ENCODE results near the gene BNIP2.

Gene BNIP2, protein sequence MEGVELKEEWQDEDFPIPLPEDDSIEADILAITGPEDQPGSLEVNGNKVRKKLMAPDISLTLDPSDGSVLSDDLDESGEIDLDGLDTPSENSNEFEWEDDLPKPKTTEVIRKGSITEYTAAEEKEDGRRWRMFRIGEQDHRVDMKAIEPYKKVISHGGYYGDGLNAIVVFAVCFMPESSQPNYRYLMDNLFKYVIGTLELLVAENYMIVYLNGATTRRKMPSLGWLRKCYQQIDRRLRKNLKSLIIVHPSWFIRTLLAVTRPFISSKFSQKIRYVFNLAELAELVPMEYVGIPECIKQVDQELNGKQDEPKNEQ

GRCh38 chr15:59688782-59689625 is at the start of gene BNIP2:
BNIP2 (minus strand) TSS chr15:59689320; CDS start chr15:59682457, 6,863 bp downstream.
- peak; percentile 93 for DNase-seq (ENCODE audit: extremely low spot score)
- POLR2A ChIA-PET = interaction anchor here (0.6 to 0.8 kb wide), 5 partner anchors 12 to 277 kb away, joined by 3 to 6 read pairs (median 3); partner anchors contain the start of gene GTF2A2
- TF ChIP-seq, protein P1, sequence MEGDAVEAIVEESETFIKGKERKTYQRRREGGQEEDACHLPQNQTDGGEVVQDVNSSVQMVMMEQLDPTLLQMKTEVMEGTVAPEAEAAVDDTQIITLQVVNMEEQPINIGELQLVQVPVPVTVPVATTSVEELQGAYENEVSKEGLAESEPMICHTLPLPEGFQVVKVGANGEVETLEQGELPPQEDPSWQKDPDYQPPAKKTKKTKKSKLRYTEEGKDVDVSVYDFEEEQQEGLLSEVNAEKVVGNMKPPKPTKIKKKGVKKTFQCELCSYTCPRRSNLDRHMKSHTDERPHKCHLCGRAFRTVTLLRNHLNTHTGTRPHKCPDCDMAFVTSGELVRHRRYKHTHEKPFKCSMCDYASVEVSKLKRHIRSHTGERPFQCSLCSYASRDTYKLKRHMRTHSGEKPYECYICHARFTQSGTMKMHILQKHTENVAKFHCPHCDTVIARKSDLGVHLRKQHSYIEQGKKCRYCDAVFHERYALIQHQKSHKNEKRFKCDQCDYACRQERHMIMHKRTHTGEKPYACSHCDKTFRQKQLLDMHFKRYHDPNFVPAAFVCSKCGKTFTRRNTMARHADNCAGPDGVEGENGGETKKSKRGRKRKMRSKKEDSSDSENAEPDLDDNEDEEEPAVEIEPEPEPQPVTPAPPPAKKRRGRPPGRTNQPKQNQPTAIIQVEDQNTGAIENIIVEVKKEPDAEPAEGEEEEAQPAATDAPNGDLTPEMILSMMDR (IDR thresholded peaks at IDR 0.05; ENCODE audit: control extremely low read depth, extremely low read depth, low read depth, missing control alignments) = no peak
- CTCF ChIA-PET = interaction anchor here (0.9 to 4.5 kb wide), 6 partner anchors 32 to 1228 kb away, joined by 3 to 34 read pairs (median 3); partner anchors contain the start of gene GTF2A2

DNA sequence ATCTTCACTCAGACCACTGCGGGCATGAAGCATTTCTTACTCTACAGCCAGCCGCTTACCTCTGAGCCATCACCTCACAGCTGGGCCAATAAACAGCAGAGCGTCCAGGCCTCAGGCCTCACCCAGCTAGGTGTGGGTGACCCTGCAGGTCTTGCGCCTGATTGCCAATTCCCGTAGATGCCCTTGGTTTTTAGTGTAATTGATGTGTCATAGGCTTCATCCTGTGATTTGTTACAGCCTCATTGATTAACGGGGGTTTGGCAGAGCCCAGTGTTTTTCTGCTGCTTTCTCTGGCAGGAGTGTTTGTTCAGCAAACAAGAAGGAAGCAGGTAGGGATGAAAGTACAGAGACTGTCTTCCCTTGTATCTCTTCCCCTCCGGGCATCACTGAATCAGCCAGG is 49.6 kb upstream of the BNIP2 start:
- CTCF ChIA-PET = interaction anchor here (1.6 kb wide), 1 partner anchor 14 kb away, joined by 3 read pairs; no protein-coding TSS in a partner anchor
- POLR2A ChIA-PET = no interaction called here
- no peak for DNase-seq (ENCODE audit: extremely low spot score)
- TF ChIP-seq, protein P1 (IDR thresholded peaks at IDR 0.05; ENCODE audit: control extremely low read depth, extremely low read depth, low read depth, missing control alignments) = no peak

DNA sequence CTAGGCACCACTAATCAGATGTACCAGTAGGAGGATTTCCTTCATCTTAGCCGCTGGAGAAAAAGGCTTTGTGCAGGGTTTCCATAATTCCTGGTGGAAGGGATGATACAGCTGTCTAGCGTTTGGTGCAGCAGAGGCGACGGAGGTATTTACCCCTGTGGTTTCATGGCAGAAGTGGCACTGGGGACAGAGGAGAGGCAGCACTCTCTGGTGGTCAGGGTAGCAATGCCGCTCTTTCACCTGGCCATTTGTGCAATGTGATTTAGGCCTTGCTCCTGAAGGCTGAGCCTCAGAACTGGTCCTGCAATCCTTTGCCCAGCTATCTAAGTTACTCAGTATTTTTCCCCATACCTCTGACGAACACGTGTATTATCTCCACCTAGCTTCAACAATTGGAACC is 47.1 kb upstream of the BNIP2 start:
- DNase-seq (ENCODE audit: extremely low spot score) = no peak
- ChIA-PET CTCF (no interaction called here), POLR2A (no interaction called here)
- TF ChIP-seq, protein P1 (IDR thresholded peaks at IDR 0.05; ENCODE audit: control extremely low read depth, extremely low read depth, low read depth, missing control alignments) = no peak

GRCh38 chr15:59725151-59725486 is 36.0 kb upstream of the BNIP2 start:
- POLR2A ChIA-PET = no interaction called here

DNA sequence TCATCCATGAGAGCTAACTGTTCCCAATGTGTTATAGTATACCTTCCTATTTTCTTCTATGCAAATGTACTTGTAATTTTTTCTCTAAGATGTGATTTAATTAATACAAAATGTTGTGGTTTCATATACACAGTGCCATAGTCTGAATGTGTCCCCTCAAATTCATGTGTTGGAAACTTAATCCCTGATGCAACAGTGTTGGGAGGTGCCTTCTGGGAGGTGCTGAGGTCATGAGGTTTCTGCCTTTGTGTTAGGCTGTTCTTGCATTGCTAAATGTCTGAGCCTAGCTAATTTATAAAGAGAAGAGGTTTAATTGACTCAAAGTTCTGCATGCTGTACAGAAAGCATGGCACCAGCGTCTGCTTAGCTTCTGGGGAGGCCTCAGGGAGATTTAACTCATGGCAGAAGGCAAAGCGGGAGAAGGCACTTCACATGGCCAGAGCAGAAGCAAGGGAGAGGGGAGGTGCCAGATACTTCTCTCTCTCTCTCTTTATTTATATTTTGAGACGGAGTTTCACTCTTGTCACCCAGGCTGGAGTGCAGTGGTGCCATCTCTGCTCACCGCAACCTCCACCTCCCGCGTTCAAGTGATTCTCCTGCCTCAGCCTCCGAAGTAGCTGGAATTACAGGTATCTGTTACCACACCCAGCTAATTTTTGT is 34.7 kb upstream of the BNIP2 start:
- TF ChIP-seq, protein P1 (IDR thresholded peaks at IDR 0.05; ENCODE audit: control extremely low read depth, extremely low read depth, low read depth, missing control alignments) = no peak
- ChIA-PET CTCF (interaction anchor here (1.2 to 3.9 kb wide), 12 partner anchors 8 to 607 kb away, joined by 3 to 64 read pairs (median 6); no protein-coding TSS in a partner anchor), POLR2A (no interaction called here)
- no peak for DNase-seq (ENCODE audit: extremely low spot score)

More at GRCh38 chr15:59725151-59725486, 36.0 kb upstream of the BNIP2 start:
- TF ChIP-seq, protein P1 (IDR thresholded peaks at IDR 0.05; ENCODE audit: control extremely low read depth, extremely low read depth, low read depth, missing control alignments) = no peak
- CTCF ChIA-PET = interaction anchor here (0.6 to 3.9 kb wide), 17 partner anchors 9 to 601 kb away, joined by 3 to 64 read pairs (median 4); no protein-coding TSS in a partner anchor
- DNase-seq (ENCODE audit: extremely low spot score) = no peak

DNA sequence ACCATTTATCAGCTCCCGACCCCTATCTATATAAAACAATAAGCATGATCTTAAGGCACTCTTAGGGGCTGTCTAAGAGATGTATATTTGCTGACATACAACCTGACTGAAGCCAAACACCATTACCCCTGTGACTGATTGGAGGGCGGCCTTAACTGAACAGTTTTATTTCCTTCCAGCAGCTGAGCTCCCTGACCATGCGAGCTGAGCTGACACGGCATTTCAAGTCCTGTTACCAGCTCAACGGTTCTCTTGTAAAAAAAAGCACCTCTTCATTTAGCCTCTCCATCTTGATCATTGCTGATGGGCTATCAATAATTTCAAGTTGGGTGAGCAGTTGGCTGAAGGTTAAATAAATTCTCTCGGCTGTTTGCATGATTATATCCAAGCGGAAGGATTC is 33.4 kb upstream of the BNIP2 start:
- POLR2A ChIA-PET = no interaction called here

More for the DNA sequence above, 33.4 kb upstream of the BNIP2 start:
- no peak for DNase-seq (ENCODE audit: extremely low spot score)
- CTCF ChIA-PET = interaction anchor here (1.3 to 3.9 kb wide), 3 partner anchors 12 to 604 kb away, joined by 3 to 64 read pairs (median 3); no protein-coding TSS in a partner anchor
- TF ChIP-seq, protein P1 (IDR thresholded peaks at IDR 0.05; ENCODE audit: control extremely low read depth, extremely low read depth, low read depth, missing control alignments) = no peak

Data from GM10248 (cell line).